ENCODE results near the gene NMT2. TPM values are rescaled to one million over a fixed set of nuclear protein-coding genes. Genes with fewer than 3 reads are reported as not detected.

The NMT2 gene
- total RNA-seq, 1 donor from 2014 or later, result 14.6 TPM

DNA sequence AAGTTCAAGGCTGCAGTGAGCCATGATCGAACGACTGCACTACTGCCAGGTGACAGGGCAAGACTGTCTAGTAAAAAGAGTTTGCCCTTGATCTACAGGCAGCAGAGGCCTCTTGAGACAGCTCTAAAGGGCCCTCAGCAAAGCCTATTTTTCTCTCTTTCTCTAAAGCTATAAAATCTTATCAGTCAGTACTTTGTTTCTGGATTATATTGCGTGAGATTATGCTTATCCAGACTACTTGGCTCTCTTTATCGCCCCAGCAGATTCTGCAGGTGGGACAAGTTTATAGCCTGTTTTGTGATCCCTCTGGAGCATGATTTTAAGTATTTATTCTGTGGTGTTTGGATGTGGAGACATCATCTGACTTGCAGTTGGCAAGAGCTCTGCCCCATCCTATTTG lies 68.6 kb downstream of the NMT2 start:
- Histone ChIP-seq H3K4me3 (ENCODE audit: low read length in 3 of 3) (no peak overlapping the region), H3K27ac (ENCODE audit: low read depth, low read length) (no peak overlapping the region), H3K27me3 (ENCODE audit: control insufficient read depth in 3 of 3, insufficient read depth in 3 of 3, low read length in 3 of 3) (no peaks in the 10 kb centered on the region), H3K36me3 (ENCODE audit: control insufficient read depth in 3 of 3, insufficient read depth in 3 of 3, low read length in 3 of 3) (peaks cover 22 to 27% (median 23%) of the 10 kb centered on the region in 3 donors), H3K4me1 (ENCODE audit: control insufficient read depth in 3 of 3, insufficient read depth in 3 of 3, low read length in 3 of 3) (peaks cover 14 to 17% (median 17%) of the 10 kb centered on the region in 3 donors), H3K9ac (ENCODE audit: low read depth in 1 of 3, low read length in 3 of 3) (peak overlapping the region in 1 of 3 donors; percentile 33), H3K9me3 (ENCODE audit: control insufficient read depth in 3 of 3, low read length in 3 of 3) (no peaks in the 10 kb centered on the region)

GRCh38 chr10:15097011-15097812 lies 71.3 kb downstream of the NMT2 start, which contains the start of gene RPP38:
Gene RPP38 (plus strand): TSS chr10:15097355. CDS start chr10:15103315, 5,960 bp downstream.
- no peaks in the 10 kb centered on the region for H3K9me3 ChIP-seq (ENCODE audit: control insufficient read depth in 3 of 3, low read length in 3 of 3)
- no peaks in the 10 kb centered on the region for H3K27me3 ChIP-seq (ENCODE audit: control insufficient read depth in 3 of 3, insufficient read depth in 3 of 3, low read length in 3 of 3)
- H3K4me3 ChIP-seq (ENCODE audit: low read length in 3 of 3), result peak within 1 kb of the TSS; percentile 92 to 95 (median 92)
- peak within 1 kb of the TSS; percentile 90 for H3K27ac ChIP-seq (ENCODE audit: low read depth, low read length)
- H3K4me1 ChIP-seq (ENCODE audit: control insufficient read depth in 3 of 3, insufficient read depth in 3 of 3, low read length in 3 of 3), result peaks cover 14 to 17% (median 17%) of the 10 kb centered on the region in 3 donors
- H3K36me3 ChIP-seq (ENCODE audit: control insufficient read depth in 3 of 3, insufficient read depth in 3 of 3, low read length in 3 of 3), result peaks cover 4 to 10% (median 5%) of the 10 kb centered on the region in 3 donors
- peak within 1 kb of the TSS; percentile 93 to 94 (median 93) for H3K9ac ChIP-seq (ENCODE audit: low read depth in 1 of 3, low read length in 3 of 3)

DNA sequence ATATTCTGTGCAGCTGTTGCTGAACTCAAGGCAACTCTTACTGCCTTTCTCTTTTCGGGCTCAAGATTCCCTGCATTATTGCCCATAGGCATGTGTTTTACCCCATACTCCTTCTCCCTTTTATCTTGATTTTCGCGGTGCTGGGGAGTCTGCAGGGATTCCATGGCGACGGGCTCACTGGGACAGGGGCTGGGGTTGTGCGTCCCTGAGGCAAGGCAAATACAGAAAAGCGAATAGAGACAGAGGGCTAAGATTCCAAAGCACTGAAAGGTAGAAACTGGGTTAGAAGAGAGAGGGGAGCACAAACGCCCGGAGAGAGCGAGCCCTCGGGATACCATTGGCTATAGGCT lies 71.9 kb downstream of the NMT2 start:
- Histone ChIP-seq H3K4me3 (ENCODE audit: low read length in 3 of 3) (peak overlapping the region; percentile 92 to 95 (median 92)), H3K4me1 (ENCODE audit: control insufficient read depth in 3 of 3, insufficient read depth in 3 of 3, low read length in 3 of 3) (peaks cover 14 to 17% (median 17%) of the 10 kb centered on the region in 3 donors), H3K36me3 (ENCODE audit: control insufficient read depth in 3 of 3, insufficient read depth in 3 of 3, low read length in 3 of 3) (peaks cover 4 to 6% (median 4%) of the 10 kb centered on the region in 3 donors), H3K9ac (ENCODE audit: low read depth in 1 of 3, low read length in 3 of 3) (peak overlapping the region; percentile 76 to 94 (median 93)), H3K27me3 (ENCODE audit: control insufficient read depth in 3 of 3, insufficient read depth in 3 of 3, low read length in 3 of 3) (no peaks in the 10 kb centered on the region), H3K27ac (ENCODE audit: low read depth, low read length) (peak overlapping the region; percentile 90), H3K9me3 (ENCODE audit: control insufficient read depth in 3 of 3, low read length in 3 of 3) (no peaks in the 10 kb centered on the region)

GRCh38 chr10:15092855-15093408 lies 75.6 kb downstream of the NMT2 start:
- H3K4me1 ChIP-seq (ENCODE audit: control insufficient read depth in 3 of 3, insufficient read depth in 3 of 3, low read length in 3 of 3), result peaks cover 10 to 17% (median 12%) of the 10 kb centered on the region in 3 donors
- no peak overlapping the region for H3K4me3 ChIP-seq (ENCODE audit: low read length in 3 of 3)
- H3K27ac ChIP-seq (ENCODE audit: low read depth, low read length), result no peak overlapping the region
- H3K36me3 ChIP-seq (ENCODE audit: control insufficient read depth in 3 of 3, insufficient read depth in 3 of 3, low read length in 3 of 3), result no peaks in the 10 kb centered on the region
- H3K9ac ChIP-seq (ENCODE audit: low read depth in 1 of 3, low read length in 3 of 3), result no peak overlapping the region
- no peaks in the 10 kb centered on the region for H3K9me3 ChIP-seq (ENCODE audit: control insufficient read depth in 3 of 3, low read length in 3 of 3)
- H3K27me3 ChIP-seq (ENCODE audit: control insufficient read depth in 3 of 3, insufficient read depth in 3 of 3, low read length in 3 of 3), result peaks cover 0 to 5% (median 0%) of the 10 kb centered on the region in 3 donors

DNA sequence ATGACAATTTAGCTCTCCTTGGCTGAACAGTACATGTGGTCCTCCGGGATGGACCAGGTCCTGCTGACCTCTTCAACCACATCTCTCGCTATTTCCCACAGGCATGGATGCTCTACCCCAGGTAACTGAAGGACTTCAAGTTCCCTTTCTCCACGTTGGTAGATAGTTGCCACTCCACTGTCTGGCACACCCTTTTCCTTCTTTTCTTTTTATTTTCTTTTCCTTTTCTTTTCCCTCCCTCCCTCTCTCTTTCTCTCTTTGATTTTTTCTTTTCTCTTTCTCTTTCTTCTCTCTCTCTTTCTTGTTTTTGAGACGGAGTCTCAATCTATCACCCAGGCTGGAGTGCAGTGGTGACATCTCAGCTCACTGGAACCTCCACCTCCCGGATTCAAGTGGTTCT lies 77.1 kb downstream of the NMT2 start:
- H3K4me3 ChIP-seq (ENCODE audit: low read length in 3 of 3), result no peak overlapping the region
- H3K4me1 ChIP-seq (ENCODE audit: control insufficient read depth in 3 of 3, insufficient read depth in 3 of 3, low read length in 3 of 3), result peaks cover 2 to 9% (median 6%) of the 10 kb centered on the region in 3 donors
- no peaks in the 10 kb centered on the region for H3K9me3 ChIP-seq (ENCODE audit: control insufficient read depth in 3 of 3, low read length in 3 of 3)
- no peak overlapping the region for H3K9ac ChIP-seq (ENCODE audit: low read depth in 1 of 3, low read length in 3 of 3)
- H3K27ac ChIP-seq (ENCODE audit: low read depth, low read length), result no peak overlapping the region
- H3K36me3 ChIP-seq (ENCODE audit: control insufficient read depth in 3 of 3, insufficient read depth in 3 of 3, low read length in 3 of 3), result no peaks in the 10 kb centered on the region
- peaks cover 0 to 5% (median 0%) of the 10 kb centered on the region in 3 donors for H3K27me3 ChIP-seq (ENCODE audit: control insufficient read depth in 3 of 3, insufficient read depth in 3 of 3, low read length in 3 of 3)

DNA sequence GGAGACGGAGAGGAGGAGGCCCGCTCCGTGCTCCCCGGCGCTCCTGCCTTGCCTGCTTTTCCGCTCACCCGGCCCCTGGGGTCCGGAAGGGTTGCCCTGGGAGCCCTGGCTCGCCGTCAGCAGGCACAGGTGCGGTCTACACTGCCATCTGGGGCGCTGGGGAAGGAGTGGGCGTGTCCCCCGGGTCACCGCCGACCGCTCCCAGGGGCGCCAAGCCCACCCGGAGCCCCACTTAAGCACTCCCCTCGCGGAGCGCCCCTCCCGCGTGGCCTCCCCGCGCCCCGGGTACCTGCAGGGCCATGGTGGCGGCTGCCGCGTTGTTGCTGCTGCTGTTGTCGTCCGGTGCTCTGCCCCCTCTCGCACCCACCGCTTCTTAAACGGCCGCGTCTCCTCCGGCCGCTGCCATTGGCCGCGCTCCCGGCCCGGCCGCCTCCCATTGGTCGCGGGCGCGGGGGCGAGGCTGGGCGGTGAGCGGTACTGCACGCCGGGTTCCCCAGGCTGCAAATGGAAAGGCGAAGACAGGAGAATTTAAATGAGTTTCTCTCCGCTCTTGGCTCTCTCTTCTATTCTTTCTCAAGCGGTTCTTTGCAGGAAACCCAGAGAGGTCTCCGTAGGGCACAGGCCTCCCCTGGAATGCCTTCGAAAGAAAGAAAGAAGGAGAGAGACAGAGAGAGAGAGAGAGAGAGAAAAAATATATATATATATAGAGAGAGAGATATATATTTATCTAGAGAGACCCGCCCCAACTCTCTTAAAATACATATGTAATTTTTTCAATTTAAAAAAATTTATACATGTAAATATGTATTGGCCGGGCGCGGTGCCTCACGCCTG lies 79.8 kb downstream of the NMT2 start, which contains the start of gene ACBD7:
Gene ACBD7 (minus strand): TSS at position 349 of the 834 bp plus-strand sequence. CDS start 48 bp downstream, at position 301.
- no peaks in the 10 kb centered on the region for H3K36me3 ChIP-seq (ENCODE audit: control insufficient read depth in 3 of 3, insufficient read depth in 3 of 3, low read length in 3 of 3)
- peak within 1 kb of the TSS; percentile 54 to 75 (median 75) for H3K4me3 ChIP-seq (ENCODE audit: low read length in 3 of 3)
- H3K27ac ChIP-seq (ENCODE audit: low read depth, low read length), result no peak within 1 kb of the TSS
- H3K4me1 ChIP-seq (ENCODE audit: control insufficient read depth in 3 of 3, insufficient read depth in 3 of 3, low read length in 3 of 3), result peaks cover 8 to 20% (median 13%) of the 10 kb centered on the region in 3 donors
- peaks cover 0 to 5% (median 0%) of the 10 kb centered on the region in 3 donors for H3K27me3 ChIP-seq (ENCODE audit: control insufficient read depth in 3 of 3, insufficient read depth in 3 of 3, low read length in 3 of 3)
- H3K9ac ChIP-seq (ENCODE audit: low read depth in 1 of 3, low read length in 3 of 3), result peak within 1 kb of the TSS in 2 of 3 donors; percentile 56 to 68
- no peaks in the 10 kb centered on the region for H3K9me3 ChIP-seq (ENCODE audit: control insufficient read depth in 3 of 3, low read length in 3 of 3)

GRCh38 chr10:15084502-15084922 lies 84.0 kb downstream of the NMT2 start:
- no peaks in the 10 kb centered on the region for H3K27me3 ChIP-seq (ENCODE audit: control insufficient read depth in 3 of 3, insufficient read depth in 3 of 3, low read length in 3 of 3)
- H3K27ac ChIP-seq (ENCODE audit: low read depth, low read length), result no peak overlapping the region
- peaks cover 9 to 21% (median 14%) of the 10 kb centered on the region in 3 donors for H3K4me1 ChIP-seq (ENCODE audit: control insufficient read depth in 3 of 3, insufficient read depth in 3 of 3, low read length in 3 of 3)
- H3K9me3 ChIP-seq (ENCODE audit: control insufficient read depth in 3 of 3, low read length in 3 of 3), result no peaks in the 10 kb centered on the region
- H3K36me3 ChIP-seq (ENCODE audit: control insufficient read depth in 3 of 3, insufficient read depth in 3 of 3, low read length in 3 of 3), result no peaks in the 10 kb centered on the region
- peak overlapping the region; percentile 52 to 82 (median 61) for H3K4me3 ChIP-seq (ENCODE audit: low read length in 3 of 3)
- peak overlapping the region; percentile 1 to 66 (median 46) for H3K9ac ChIP-seq (ENCODE audit: low read depth in 1 of 3, low read length in 3 of 3)

DNA sequence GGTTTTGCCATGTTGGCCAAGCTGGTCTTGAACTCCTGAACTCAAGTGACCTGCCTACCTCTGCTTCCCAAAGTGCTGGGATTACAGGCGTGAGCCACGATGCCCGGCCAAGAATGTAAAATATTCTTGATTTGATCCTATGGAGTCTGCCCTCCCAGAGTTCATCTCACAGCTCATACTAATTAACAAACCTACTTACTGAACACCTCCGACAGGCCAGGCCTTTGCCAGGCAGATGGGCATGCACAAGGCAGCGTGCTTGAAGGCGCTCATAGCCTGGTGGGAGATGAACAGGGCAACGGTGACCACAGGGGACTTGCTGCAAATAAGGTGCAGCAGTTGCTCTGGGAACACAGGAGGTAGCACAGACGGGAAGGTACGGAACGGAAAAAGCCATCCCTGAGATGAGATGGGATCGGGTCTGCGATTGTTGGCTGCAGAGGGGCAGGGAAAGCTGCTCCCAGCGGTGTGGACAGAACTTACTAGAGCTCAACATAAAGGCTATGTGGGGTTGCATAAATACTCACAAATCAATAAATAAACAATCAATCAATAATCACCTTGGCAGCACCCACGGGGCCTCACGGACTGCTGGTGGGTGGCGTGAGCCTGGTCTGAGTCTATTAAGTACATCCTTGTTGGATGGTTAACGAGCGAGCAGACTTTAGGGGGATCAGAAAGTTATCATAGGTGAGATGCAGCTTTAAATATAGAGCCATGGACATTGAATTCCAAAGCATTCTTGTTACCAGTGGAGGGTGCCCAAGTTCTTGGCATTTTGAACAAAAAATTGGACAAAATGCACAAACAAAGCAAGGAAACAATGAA lies 84.6 kb downstream of the NMT2 start:
- Histone ChIP-seq H3K4me3 (ENCODE audit: low read length in 3 of 3) (peak overlapping the region; percentile 52 to 82 (median 61)), H3K4me1 (ENCODE audit: control insufficient read depth in 3 of 3, insufficient read depth in 3 of 3, low read length in 3 of 3) (peaks cover 9 to 21% (median 14%) of the 10 kb centered on the region in 3 donors), H3K27ac (ENCODE audit: low read depth, low read length) (no peak overlapping the region), H3K36me3 (ENCODE audit: control insufficient read depth in 3 of 3, insufficient read depth in 3 of 3, low read length in 3 of 3) (no peaks in the 10 kb centered on the region), H3K9me3 (ENCODE audit: control insufficient read depth in 3 of 3, low read length in 3 of 3) (no peaks in the 10 kb centered on the region), H3K27me3 (ENCODE audit: control insufficient read depth in 3 of 3, insufficient read depth in 3 of 3, low read length in 3 of 3) (no peaks in the 10 kb centered on the region), H3K9ac (ENCODE audit: low read depth in 1 of 3, low read length in 3 of 3) (peak overlapping the region; percentile 1 to 66 (median 46))

DNA sequence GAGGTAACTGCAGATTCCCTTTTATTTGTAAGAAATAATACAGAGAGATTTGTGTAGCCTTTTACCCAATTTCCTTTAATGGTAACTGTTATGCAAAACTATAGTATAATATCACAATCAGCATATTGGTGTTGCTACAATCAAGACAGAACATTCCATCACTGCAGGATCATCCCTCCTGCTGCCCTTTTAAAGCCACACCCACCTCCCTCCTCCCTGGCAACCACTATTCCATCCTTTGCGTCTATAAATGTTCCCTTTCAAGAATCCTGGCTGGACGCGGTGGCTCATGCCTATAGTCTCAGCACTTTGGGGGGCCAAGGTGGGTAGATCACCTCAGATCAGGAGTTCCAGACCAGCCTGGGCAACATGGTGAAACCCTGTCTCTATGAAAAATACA lies 93.1 kb downstream of the NMT2 start:
- no peak overlapping the region for H3K4me3 ChIP-seq (ENCODE audit: low read length in 3 of 3)
- no peak overlapping the region for H3K27ac ChIP-seq (ENCODE audit: low read depth, low read length)
- H3K36me3 ChIP-seq (ENCODE audit: control insufficient read depth in 3 of 3, insufficient read depth in 3 of 3, low read length in 3 of 3), result no peaks in the 10 kb centered on the region
- H3K4me1 ChIP-seq (ENCODE audit: control insufficient read depth in 3 of 3, insufficient read depth in 3 of 3, low read length in 3 of 3), result no peaks in the 10 kb centered on the region
- peaks cover 0 to 2% (median 0%) of the 10 kb centered on the region in 3 donors for H3K27me3 ChIP-seq (ENCODE audit: control insufficient read depth in 3 of 3, insufficient read depth in 3 of 3, low read length in 3 of 3)
- H3K9me3 ChIP-seq (ENCODE audit: control insufficient read depth in 3 of 3, low read length in 3 of 3), result no peaks in the 10 kb centered on the region
- H3K9ac ChIP-seq (ENCODE audit: low read depth in 1 of 3, low read length in 3 of 3), result no peak overlapping the region

All from skeletal muscle tissue (tissue), 4 donors.